ENCODE data around the gene CGGBP1. TPM values are rescaled to one million over a fixed set of nuclear protein-coding genes. Genes with fewer than 3 reads are reported as not detected.

Gene CGGBP1
- polyA plus RNA-seq, 3 donors, result 61.0 to 82.4 (median 68.7) TPM

- Mint-ChIP-seq H3K27ac (peak overlapping the region in 5 of 7 donors; percentile 31 to 77 (median 57)), H3K27me3 (ENCODE audit: low read depth in 3 of 3) (no peaks in the 10 kb centered on the region), H3K36me3 (no peaks in the 10 kb centered on the region), H3K4me3 (no peak overlapping the region), H3K4me1 (peaks cover 8% of the 10 kb centered on the region), H3K9me3 (peaks cover 0 to 19% (median 3%) of the 10 kb centered on the region in 7 donors)
- H3K9me3 ChIP-seq (replicated peaks in 1 of 2; ENCODE audit: control insufficient read depth in 1 of 2, insufficient read depth in 1 of 2, low read length in 2 of 2), result no peaks in the 10 kb centered on the region
- intact Hi-C loops (cut with micrococcal nuclease), result no loop called here
- no peaks in the 10 kb centered on the region for H3K27me3 ChIP-seq (ENCODE audit: control insufficient read depth in 2 of 2, insufficient read depth in 2 of 2, low read length in 2 of 2)
- WGBS (ENCODE audit: insufficient coverage), result no CpG with 5 or more reads among the region's 5 CpGs
- H3K4me2 ChIP-seq (replicated peaks; ENCODE audit: extremely low read depth, low read length, poor library complexity, severe bottlenecking), result peak overlapping the region; percentile 9
- peak overlapping the region; percentile 33 for H2AFZ ChIP-seq (ENCODE audit: insufficient read depth, low read depth, low read length, poor library complexity, severe bottlenecking)
- no peak overlapping the region for H3K9ac ChIP-seq (ENCODE audit: insufficient read depth, low read length, poor library complexity, severe bottlenecking)
- DNase-seq, result peak in 1 of 3 donors; percentile 63
- no peaks in the 10 kb centered on the region for H4K20me1 ChIP-seq (ENCODE audit: insufficient read depth, low read length)
- TF ChIP-seq CTCF (IDR thresholded peaks at IDR 0.05), result no peak
- no peak overlapping the region for H3K27ac ChIP-seq (ENCODE audit: low read depth in 1 of 2, low read length in 2 of 2)
- no peaks in the 10 kb centered on the region for H3K79me2 ChIP-seq (ENCODE audit: insufficient read depth, low read length)
- H3K4me1 ChIP-seq (ENCODE audit: control insufficient read depth in 1 of 2, insufficient read depth in 2 of 2, low read length in 2 of 2), result no peaks in the 10 kb centered on the region
- H3K4me3 ChIP-seq (replicated peaks in 1 of 3; ENCODE audit: low read depth in 2 of 3, low read length in 3 of 3), result no peak overlapping the region
- no peaks in the 10 kb centered on the region for H3K36me3 ChIP-seq (replicated peaks in 1 of 2; ENCODE audit: control insufficient read depth in 1 of 2, insufficient read depth in 2 of 2, low read length in 2 of 2)
Measured at GRCh38 chr3:88046766-88047165, 12.0 kb downstream of the CGGBP1 start.

- Histone ChIP-seq H3K9ac (ENCODE audit: insufficient read depth, low read length, poor library complexity, severe bottlenecking) (no peak overlapping the region), H3K4me1 (ENCODE audit: control insufficient read depth in 1 of 2, insufficient read depth in 2 of 2, low read length in 2 of 2) (no peaks in the 10 kb centered on the region), H3K4me3 (replicated peaks in 1 of 3; ENCODE audit: low read depth in 2 of 3, low read length in 3 of 3) (no peak overlapping the region), H2AFZ (ENCODE audit: insufficient read depth, low read depth, low read length, poor library complexity, severe bottlenecking) (no peak overlapping the region), H3K27ac (ENCODE audit: low read depth in 1 of 2, low read length in 2 of 2) (no peak overlapping the region), H3K27me3 (ENCODE audit: control insufficient read depth in 2 of 2, insufficient read depth in 2 of 2, low read length in 2 of 2) (no peaks in the 10 kb centered on the region), H3K4me2 (replicated peaks; ENCODE audit: extremely low read depth, low read length, poor library complexity, severe bottlenecking) (no peak overlapping the region), H3K79me2 (ENCODE audit: insufficient read depth, low read length) (no peaks in the 10 kb centered on the region), H4K20me1 (ENCODE audit: insufficient read depth, low read length) (no peaks in the 10 kb centered on the region), H3K9me3 (replicated peaks in 1 of 2; ENCODE audit: control insufficient read depth in 1 of 2, insufficient read depth in 1 of 2, low read length in 2 of 2) (peaks cover 0 to 2% of the 10 kb centered on the region in 2 donors), H3K36me3 (replicated peaks in 1 of 2; ENCODE audit: control insufficient read depth in 1 of 2, insufficient read depth in 2 of 2, low read length in 2 of 2) (no peaks in the 10 kb centered on the region)
- intact Hi-C loops (cut with micrococcal nuclease), result no loop called here
- TF ChIP-seq CTCF (IDR thresholded peaks at IDR 0.05), result no peak
- WGBS (ENCODE audit: insufficient coverage), result no CpG with 5 or more reads among the region's 1 CpG
- Mint-ChIP-seq H3K4me1 (peaks cover 8% of the 10 kb centered on the region), H3K4me3 (no peak overlapping the region), H3K9me3 (peaks cover 0 to 13% (median 5%) of the 10 kb centered on the region in 7 donors), H3K27ac (no peak overlapping the region), H3K36me3 (no peaks in the 10 kb centered on the region), H3K27me3 (ENCODE audit: low read depth in 3 of 3) (no peaks in the 10 kb centered on the region)
- no peak for DNase-seq
Measured at GRCh38 chr3:88044411-88044810, 14.4 kb downstream of the CGGBP1 start.

Data from CD14-positive monocyte (primary cell).